Right atrium auricular region (tissue), 2 donors: Measurements from ENCODE around the gene POP7. TPM values are rescaled to one million over a fixed set of nuclear protein-coding genes. Genes with fewer than 3 reads are reported as not detected.

Experiments
- total RNA-seq, 2 donors: library from RNA; depleted of rRNA; stranded (reverse); fragments of >200 nt; gene quantifications; one replicate each; pipeline ENCODE4 v1.1.0, GENCODE V29; 2016

POP7 gene
- total RNA-seq, 2 donors from 2014 or later: 19.1 to 28.7 TPM

Other genes starting within 250 kb of the POP7 start
- gene SPACDR, start 241.9 kb upstream of the POP7 start, total RNA-seq: not detected
- gene TSC22D4, start 226.9 kb upstream of the POP7 start, total RNA-seq: 10 to 100 TPM; 26.2 to 34.6 TPM
- 1 to 10 TPM in 1 of 2 donors, under 1 TPM in 1; 0.37 to 1.5 TPM for gene NYAP1, start 222.2 kb upstream of the POP7 start, total RNA-seq
- gene AGFG2, start 166.9 kb upstream of the POP7 start, total RNA-seq: 10 to 100 TPM; 16.4 to 25.8 TPM
- not detected for gene SAP25, start 132.2 kb upstream of the POP7 start, total RNA-seq
- gene LRCH4, start 120.0 kb upstream of the POP7 start, total RNA-seq: 10 to 100 TPM; 23.0 to 46.2 TPM
- under 1 TPM in 1 of 2 donors, not detected in 1; 0.20 TPM for gene FBXO24, start 119.8 kb upstream of the POP7 start, total RNA-seq
- 10 to 100 TPM; 25.4 to 39.0 TPM for gene PCOLCE, start 103.8 kb upstream of the POP7 start, total RNA-seq
- 10 to 100 TPM; 11.8 to 13.5 TPM for gene MOSPD3, start 93.6 kb upstream of the POP7 start, total RNA-seq
- gene TFR2, start 64.6 kb upstream of the POP7 start, total RNA-seq: under 1 TPM in 1 of 2 donors, not detected in 1; 0.19 TPM
- not detected for gene ACTL6B, start 49.7 kb upstream of the POP7 start, total RNA-seq
- 100 to 1,000 TPM in 1 of 2 donors, 10 to 100 TPM in 1; 96.2 to 169 TPM for gene GNB2, start 32.4 kb upstream of the POP7 start, total RNA-seq
- gene GIGYF1, start 11.9 kb upstream of the POP7 start, total RNA-seq: 10 to 100 TPM; 13.4 to 17.4 TPM
- not detected for gene EPO, start 14.3 kb downstream of the POP7 start, total RNA-seq
- not detected for gene ZAN, start 27.5 kb downstream of the POP7 start, total RNA-seq
- gene EPHB4, start 121.4 kb downstream of the POP7 start, total RNA-seq: 10 to 100 TPM; 25.0 to 64.6 TPM
- gene SLC12A9, start 146.6 kb downstream of the POP7 start, total RNA-seq: 1 to 10 TPM; 5.0 to 9.0 TPM
- gene TRIP6, start 161.3 kb downstream of the POP7 start, total RNA-seq: 10 to 100 TPM; 41.6 to 64.4 TPM
- 10 to 100 TPM; 33.4 to 49.6 TPM for gene SRRT, start 169.0 kb downstream of the POP7 start, total RNA-seq
- gene UFSP1, start 183.6 kb downstream of the POP7 start, total RNA-seq: 1 to 10 TPM; 3.0 to 3.7 TPM
- gene ACHE, start 189.8 kb downstream of the POP7 start, total RNA-seq: 10 to 100 TPM in 1 of 2 donors, 1 to 10 TPM in 1; 5.4 to 33.0 TPM
- gene MUC3A, start 243.4 kb downstream of the POP7 start, total RNA-seq: under 1 TPM in 1 of 2 donors, not detected in 1; 0.24 TPM